ENCODE data around the gene TSR2. TPM values are rescaled to one million over a fixed set of nuclear protein-coding genes. Genes with fewer than 3 reads are reported as not detected.
"Not testable (repeated sequence)": the region's sequence is repeated elsewhere in the genome, so short reads cannot be mapped to it uniquely, and the experiment has no call there.

Gene TSR2
- total RNA-seq, 1 donor from 2014 or later: 21.0 TPM

DNA sequence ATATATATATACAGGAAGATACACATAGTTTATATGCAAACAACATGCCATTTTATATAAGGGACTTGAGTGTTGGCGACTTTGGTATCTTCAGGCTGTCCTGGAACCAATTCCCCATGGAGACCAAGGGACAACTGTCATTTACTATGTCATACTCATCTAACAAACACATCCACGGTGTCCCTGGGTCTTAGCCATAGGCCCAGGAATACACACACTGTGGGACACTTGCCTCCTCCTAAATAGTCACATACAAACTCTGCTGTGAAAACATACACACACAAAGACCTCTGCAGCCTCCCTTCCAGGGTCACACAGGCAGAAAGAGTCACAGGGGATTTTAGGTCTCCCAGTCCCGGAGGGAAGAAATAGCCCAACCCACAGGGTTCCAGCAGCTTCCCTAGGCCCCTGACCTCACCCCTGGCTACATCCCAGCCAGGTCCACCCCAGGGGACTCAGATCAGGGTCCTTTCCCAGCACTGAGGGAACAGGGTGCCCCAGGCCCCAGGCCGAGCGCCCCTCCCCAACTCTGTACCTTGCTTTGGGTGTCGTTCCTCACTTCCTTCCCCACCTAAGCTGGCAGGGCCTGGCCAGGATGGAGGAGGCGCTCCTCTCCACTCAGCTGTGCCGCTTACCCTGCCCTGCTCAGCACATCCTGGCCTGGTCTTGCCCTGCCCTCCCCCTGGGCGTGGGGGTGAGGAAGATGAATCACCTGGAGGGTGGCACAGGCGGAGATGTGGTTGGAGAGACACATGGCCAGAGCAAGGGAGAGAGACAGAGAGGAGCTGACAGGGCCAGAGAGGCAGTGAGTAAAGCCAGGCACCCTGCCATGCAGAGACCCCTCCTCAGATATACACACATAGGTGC lies 34.0 kb downstream of the TSR2 start:
- no peak for DNase-seq

DNA sequence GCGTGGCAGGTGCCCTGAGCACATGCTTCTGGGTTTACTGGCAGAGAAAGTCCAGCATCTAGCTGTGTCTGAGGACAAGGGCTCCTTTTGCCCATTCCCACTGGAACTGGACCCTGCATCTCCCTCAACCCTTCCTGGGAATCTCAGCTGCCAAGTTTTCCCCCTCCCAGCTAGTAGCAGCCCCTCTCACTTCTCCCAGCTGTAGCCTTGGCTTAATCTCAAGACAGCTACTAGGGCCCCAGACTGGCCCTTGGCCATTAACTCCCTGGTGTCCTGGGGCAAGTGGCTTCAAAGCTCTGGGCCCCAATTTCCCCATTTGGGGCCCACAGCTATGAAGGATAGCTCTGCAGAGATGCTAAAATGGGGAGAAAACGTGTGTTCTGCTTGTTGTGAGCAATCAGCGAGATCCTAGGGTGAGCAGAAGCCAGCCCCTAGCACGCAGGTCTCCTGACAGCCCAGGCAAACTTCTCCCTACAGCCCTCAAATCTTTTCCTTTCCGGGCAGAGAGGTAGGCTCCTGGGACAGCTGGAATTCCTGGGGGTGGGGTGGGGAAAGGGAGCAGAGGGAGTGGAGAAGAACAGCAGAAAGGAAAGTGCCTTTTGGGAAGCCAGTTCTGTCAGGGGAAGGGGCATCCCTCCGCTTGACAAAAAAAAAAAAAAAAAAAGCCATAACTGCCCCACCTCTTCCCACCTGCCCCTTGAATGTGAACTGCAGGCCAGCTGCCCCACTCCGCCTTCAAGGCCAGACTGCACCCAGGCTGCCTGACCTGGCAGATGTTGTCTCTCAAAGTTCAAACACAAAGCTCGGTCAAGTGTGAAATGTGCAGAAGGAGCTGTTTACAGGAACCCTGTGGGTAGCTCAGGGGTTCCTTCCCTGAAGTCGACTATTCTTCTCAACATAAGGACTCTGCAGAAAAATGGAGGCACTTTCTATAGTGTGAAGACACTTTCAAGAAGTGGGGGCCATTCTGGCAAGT lies 39.2 kb downstream of the TSR2 start:
- DNase-seq: peak; percentile 39

DNA sequence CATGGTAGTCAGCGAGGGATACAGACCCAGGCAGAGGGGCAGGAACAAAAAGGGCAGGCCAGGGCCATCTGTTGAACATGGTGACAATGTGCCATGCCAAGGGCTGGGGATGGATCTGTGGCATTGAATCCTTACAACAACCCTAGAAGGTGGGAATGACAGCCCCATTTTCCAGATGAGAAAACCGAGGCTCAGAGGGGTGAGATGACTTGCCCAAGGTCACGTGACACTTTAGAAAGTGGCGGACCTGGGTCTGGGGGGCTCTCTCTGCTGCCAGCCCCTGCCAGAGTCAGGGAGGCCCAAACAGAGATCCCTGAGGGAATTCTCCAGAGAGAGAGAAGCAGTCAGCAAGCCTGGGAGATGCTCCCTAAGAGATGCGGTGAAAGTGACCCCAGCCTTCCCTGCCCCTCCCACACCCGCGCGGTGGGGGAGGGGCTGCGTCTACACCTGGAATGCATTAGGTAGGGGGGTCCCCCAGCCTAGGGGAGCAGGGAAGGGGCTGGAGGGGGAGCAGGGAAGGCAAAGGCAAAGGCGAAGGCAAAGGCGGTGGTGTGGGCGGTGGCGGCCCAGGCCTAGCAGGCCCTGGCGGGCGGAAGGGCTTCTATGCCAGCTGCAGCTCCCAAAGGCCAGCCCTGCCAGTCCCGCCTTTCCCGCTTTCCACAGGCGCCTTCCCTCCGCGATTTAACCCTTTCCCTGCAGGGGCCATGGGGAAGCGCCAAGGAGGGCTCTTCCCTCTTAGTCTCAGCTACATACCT lies 42.8 kb downstream of the TSR2 start:
- DNase-seq: peak; percentile 61

DNA sequence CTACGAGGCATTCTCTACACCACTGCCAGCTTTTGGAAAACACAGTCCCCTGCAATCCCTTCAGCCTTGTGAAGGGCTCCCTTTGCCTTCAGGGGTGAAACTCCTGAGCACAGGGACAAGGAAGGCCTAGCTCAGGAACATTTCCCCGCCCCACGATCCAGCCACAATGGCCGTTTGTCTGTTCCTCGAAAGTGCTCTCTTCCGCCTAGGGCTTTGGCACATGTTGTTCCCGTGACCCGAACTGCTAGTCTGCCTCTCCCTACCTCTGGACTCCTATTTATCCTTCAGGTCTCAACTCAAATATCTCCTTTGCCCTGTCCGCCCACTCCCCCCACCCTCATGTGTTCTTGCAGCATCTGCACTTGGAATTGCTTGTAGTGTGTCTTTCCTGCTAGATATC lies 43.7 kb downstream of the TSR2 start:
- no peak for DNase-seq

GRCh38 chrX:54484666-54485065 lies 44.5 kb downstream of the TSR2 start:
- DNase-seq: no peak

GRCh38 chrX:54489819-54490218 lies 49.6 kb downstream of the TSR2 start:
- not testable (repeated sequence) for DNase-seq

DNA sequence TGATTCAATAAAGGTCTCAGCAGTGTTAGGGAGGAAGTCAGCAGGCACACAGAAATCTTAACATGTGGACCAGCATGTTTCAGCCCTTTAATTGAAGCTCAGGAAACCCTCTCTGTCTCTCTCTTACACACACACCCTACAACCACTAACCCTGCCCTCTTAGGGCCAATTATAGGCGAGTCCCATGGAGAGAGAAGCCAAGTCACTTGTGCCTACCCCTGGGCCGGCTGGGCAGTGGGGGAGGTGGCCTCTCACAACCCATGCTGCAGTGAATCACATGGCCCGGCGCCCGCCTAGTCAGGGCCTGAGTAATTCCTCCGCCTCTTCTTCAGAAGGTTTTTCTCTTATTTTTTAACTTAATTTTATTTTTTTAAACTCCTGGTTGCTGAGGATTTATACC lies 52.1 kb downstream of the TSR2 start:
- DNase-seq: no peak

DNA sequence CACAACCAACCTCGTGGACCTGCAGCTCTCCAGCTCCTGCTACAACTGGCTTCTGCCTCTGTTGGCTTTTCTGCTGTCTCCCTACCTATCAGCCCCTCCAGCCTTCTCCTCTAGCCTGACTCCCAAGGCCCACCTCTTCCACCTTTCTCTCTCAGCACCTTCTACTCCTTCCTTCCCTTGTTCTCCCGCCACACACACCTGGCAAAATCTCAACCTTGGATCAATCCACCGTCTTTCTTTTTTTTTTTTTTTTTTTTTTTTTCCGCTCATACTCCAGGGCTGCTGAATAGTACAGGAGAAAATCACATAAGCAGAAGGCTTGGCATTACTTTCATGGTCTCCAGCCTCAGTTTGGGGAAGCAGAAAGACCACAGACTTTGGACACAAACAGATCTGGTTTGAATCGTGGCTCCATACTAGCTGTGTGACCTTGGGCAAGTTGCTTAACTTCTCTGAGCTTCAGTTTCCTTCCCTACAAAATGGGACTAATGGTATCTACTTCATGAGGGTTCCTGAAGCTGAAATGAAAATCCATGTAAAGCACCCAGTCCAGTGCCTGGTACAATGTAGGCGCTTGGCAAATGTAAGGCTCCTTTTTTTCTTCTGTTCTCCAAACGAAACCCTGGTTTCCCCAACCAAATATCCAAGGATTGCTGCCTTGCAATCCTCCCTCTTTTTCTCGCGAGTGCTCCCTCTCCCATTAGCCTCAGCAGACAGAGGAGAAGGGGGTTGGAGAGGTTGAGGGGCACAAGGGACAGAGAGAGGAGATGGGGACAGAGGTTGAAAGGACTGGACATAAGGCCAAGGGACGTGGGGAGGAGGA lies 54.2 kb downstream of the TSR2 start:
- DNase-seq: peak; percentile 8

Other genes starting within 250 kb of the TSR2 start
- gene WNK3, start 82.4 kb upstream of the TSR2 start, total RNA-seq: 2.7 TPM
- 7.5 TPM for gene FGD1, start 55.8 kb downstream of the TSR2 start, total RNA-seq
- 40.9 TPM for gene GNL3L, start 89.8 kb downstream of the TSR2 start, total RNA-seq

Data from tongue (tissue), 2 donors.